NCI-H1092 treated with DMSO at 0.1 percent for 48 hours (cell line): ENCODE data around the gene VEGFA.
A peak's percentile ranks its signal among the peaks of the same experiment; 100 is the strongest.

Source experiments
- DNase-seq: peaks from one replicate; lab custom pipeline; 2025; lab: John Stamatoyannopoulos, UW

Gene VEGFA

DNA sequence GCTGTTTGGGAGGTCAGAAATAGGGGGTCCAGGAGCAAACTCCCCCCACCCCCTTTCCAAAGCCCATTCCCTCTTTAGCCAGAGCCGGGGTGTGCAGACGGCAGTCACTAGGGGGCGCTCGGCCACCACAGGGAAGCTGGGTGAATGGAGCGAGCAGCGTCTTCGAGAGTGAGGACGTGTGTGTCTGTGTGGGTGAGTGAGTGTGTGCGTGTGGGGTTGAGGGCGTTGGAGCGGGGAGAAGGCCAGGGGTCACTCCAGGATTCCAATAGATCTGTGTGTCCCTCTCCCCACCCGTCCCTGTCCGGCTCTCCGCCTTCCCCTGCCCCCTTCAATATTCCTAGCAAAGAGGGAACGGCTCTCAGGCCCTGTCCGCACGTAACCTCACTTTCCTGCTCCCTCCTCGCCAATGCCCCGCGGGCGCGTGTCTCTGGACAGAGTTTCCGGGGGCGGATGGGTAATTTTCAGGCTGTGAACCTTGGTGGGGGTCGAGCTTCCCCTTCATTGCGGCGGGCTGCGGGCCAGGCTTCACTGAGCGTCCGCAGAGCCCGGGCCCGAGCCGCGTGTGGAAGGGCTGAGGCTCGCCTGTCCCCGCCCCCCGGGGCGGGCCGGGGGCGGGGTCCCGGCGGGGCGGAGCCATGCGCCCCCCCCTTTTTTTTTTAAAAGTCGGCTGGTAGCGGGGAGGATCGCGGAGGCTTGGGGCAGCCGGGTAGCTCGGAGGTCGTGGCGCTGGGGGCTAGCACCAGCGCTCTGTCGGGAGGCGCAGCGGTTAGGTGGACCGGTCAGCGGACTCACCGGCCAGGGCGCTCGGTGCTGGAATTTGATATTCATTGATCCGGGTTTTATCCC, at the start of gene VEGFA:
Gene VEGFA (plus strand): TSS at position 686 of the 846 bp plus-strand sequence.
- peak; percentile 92 for DNase-seq

DNA sequence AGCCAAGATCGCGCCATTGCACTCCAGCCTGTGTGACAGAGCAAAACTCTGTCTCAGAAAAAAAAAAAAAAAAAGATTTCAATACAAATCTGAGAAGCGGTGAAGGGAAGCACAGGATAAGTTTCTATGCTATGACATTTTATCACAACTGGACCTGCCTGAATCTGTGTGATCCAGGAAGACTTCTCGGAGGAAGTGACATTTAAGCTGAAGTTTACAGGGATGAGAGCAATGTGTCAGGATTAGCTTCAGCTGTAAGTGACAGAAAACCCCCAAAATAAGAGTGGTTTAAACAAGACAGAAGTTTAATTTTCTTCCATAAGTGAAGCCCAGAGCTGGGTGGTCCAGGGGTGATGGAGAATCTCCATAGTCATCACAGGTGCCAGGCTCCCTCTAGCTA, 49.0 kb upstream of the VEGFA start:
- no peak for DNase-seq

DNA sequence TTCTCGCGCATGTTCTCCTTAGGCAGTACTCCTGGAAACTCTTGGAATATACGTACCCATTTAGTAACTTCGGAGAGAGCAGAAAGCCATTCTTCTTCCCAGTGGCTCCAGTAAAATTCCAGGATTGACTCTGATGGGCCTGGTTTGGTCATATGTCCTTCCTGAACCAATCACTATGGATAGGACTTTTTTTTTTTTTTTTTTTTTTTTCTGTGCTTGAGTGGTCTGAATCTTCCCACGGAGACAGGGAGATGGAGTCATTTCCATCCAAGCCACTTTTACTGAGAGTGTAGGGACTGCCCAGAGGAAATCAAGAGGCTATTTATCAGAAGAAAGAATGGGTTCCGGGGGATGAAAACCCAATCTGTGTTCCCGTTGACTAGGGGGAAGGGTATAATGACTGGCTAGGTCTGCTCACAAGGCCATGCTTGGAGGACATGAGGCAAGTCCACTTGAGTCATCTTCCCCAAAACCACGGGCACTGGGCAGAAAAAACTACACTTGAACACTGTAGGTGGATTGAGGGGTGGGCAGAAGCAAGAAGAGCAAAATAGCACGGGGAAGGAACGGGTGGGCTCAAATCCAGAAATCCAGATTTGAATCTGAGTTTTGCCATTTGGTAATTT, 47.0 kb upstream of the VEGFA start:
- DNase-seq: no peak

DNA sequence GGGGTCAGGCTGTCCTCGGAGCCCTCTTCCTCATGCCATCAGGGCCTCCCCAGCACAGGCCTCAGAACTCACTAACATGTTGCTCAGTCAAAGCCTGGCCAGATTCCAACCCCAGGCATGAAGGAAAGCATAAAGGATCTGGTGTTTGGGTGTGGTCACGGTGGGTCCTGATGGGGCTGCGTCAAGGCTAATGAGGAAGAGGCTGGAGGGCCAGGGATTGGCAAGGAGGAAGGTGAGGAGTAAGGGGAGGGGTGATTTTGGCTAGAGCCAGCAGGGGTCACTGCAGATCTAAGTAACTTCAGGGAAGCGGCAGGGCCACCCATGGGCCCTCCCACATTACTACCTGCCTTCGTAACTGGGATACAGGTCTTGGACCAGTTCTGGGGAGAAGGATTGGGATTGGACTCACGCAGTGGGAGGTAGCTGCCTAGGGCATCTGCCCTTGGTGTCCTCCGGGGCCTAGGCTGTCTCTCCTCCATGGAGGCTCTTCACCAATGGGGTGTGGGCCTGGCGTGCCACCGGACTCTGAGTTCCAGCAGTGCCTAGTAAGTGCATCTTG, 46.2 kb upstream of the VEGFA start:
- peak; percentile 30 for DNase-seq

DNA sequence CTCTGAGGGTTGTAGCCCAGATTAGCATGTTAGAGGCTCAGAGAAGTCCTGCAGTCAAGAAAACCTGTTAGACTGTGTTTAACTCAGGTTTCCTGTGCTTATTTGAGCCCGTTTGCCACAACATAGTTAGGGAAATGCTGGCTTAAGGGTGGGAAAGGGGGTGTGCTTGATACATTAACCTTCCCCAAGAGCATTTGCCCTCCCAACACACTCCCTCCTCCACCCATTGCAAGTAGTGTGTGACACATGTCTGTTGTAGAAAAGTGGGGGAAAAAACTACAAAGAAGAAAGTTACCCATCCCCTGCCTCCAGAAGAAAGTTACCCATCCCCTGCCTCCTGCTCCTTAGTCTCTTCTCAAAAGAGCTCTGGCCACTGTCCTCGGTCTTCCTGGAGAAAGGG, 45.7 kb upstream of the VEGFA start:
- DNase-seq: no peak

DNA sequence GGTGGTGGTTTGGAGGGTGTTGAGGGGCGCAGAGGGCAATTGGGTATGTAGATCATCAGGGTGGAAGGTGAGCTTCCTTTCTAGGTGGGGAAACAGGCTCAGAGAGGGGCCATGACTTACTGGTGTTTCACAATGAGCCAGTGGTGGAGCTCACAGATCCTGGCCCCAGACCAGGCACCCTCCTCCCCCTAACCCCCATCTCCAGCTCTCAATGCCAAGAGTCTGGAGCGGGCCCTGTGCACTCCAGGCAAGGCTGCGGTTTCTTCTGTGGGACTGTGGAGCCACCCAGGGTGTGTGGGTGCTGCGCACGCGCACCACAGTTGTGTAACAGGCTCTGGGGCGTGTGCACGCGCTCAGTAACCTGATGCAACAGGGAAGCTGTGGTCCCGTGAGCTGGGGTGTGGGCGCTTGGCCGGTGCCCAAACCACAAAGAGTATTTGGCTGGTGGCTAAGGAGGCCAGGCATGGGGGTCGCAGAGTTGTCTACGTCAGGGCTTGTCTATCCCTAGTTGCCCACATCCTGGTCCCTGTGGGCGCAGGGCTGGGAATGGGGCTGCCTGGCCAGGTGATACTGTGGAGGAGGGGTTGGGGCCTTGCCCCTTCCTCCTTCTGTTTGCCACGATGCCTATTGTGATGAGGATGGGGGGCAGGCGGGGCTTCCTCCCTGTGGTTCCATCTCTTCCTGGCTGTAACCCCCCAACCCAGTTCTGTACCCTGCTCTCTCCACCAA, 44.9 kb upstream of the VEGFA start:
- no peak for DNase-seq

DNA sequence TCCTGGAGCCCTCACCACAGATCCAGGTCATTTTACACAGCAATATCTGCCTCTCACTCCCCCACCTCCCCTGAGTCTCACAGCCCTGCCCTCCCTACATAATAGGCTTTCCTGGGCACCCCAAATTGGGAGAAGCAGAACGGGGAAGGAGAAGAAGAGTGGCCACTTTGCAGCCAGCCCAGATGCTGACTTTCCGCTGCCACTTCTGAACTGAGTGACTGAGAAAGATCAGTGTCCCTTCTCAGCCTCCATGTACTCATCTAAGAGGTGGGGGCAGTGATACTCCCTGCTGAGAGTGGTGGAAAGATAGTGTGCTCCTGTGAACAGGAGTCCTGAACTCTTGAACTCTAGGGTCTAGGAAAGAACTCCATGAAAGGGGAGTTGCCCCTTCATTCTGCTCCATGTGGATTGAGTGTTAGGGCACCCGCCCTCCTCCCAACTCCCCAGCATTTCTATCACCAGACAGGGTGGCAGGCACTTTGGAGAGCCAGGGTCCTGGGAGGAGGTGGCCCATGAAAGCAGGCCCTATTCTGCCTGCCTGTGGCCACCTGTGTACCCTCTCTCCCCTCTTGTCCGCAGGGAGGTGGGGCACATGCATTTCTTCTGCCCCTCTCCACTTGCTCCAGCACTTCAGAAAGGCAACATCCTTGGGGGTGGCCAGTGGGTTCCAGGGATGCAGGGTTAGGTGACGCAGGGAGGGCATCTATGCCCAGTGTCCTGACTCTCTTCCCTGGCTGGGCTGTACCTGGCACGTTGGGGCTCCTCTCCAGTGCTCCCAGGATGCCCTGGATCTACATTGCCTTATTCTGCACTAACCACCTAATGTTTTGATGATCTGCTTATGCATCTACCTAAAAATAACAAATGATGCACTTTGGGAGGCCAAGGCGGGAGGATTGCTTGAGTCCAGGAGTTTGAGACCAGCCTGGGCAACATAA, 44.1 kb upstream of the VEGFA start:
- DNase-seq: no peak

DNA sequence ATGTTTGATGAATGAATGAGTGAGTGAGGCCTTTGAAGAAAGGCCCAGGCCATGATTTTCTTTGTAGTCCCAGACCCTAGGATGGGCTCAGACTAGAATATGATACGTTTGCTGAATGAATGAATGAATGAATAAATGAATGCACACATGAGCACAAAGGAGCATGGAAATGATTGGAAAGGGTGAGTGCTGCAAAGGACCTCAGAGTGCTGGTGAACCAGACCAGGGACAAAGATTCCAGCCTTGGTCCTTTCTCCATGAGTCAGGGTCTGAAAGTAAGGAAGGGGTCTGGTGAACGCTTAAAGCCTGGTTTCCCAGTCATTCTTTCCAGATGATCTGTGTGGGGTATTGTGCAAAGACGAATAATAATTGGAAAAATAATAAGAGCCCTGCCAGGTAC, 42.4 kb upstream of the VEGFA start:
- no peak for DNase-seq

DNA sequence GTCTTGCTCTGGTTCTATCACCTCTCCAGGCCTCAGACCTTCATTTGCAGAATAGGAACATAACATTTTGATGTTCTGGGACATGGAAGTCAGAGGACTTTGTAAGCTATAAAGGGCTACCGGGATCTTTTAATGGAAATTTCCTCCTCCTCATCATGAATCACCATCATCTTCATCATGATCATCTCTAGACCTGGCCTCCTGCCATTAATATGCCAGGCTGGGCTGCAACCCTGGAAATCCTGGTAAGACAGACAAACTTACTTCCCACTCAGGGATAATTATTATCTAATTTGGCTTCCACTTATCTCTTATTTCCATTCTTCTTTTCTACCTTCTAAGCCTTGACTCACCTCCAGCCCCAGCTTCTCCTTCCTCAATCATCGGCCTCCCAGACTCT, 41.4 kb upstream of the VEGFA start:
- no peak for DNase-seq

DNA sequence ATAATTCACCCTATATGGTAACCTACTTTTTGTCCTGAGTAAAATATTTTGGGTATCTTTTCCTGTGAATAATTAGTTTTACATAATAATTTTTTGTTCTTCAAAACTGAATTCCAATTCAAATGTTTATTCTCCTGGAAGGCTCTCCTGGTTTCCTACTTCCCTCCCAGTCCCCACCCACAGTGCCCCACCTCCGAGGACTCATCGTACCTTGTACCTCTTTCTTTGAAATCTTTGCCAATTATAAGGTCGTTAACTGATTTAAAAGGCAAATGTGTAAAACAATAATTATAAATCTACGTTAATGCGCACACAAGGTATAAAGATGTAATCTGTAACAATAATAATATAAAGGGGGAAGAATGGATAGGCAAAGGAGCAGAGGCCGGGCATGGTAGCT, 40.5 kb upstream of the VEGFA start:
- DNase-seq: no peak

DNA sequence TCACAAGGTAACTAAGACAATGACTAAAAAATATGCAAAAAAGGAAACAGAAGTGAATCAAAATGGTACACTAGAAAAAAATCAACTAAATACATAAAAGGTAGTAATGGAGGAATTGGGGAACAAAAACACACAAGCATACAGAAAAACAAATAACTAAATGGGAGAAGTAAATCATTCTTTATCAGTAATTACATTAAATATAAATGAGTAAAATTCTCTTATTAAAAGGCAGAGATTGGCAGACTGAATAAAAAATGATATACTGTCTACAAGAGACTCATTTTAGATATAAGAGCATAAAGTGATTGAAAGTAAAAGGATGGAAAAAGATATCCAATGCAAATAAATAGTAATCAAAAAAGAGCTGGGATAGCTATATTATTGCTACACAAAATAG, 39.4 kb upstream of the VEGFA start:
- DNase-seq: no peak

DNA sequence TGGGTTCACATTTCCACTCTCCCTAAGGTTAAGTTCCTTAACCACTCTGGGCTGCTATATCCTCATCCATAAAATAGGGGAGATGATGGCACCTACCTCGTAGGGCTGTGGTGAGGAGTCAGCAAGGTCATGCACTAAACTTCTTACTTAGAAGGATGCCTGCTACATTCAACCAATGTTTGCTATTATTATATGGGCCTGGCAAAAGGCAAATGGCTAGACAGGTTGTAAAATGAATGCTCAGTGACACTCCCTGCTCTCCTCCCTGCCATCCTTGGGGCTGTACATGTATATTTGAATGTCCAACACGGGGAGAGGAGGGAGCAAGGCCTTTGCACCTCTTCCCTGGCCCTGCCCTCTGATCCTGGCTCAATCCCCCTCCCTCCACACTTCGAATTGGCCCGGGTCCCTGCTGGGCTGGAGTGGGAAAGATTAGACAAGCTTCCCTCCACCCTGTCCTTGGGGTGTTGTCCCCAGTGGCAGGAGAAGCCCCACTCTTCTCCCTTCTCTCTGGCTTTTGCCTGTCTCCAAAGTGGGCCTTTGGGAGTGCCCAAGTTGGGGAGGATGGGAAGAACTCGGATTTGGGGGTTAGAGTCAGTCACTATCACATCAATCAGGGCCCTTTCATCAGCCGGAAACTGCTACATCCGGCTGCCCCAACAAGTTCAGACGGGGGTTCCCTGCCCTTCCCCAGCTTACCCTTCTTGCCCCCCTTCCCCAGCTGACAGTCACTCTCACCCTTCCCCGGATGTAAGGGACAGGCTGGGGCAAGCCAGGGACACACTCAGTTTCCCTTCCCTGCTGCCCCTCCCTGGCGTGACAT, 36.3 kb upstream of the VEGFA start:
- no peak for DNase-seq

DNA sequence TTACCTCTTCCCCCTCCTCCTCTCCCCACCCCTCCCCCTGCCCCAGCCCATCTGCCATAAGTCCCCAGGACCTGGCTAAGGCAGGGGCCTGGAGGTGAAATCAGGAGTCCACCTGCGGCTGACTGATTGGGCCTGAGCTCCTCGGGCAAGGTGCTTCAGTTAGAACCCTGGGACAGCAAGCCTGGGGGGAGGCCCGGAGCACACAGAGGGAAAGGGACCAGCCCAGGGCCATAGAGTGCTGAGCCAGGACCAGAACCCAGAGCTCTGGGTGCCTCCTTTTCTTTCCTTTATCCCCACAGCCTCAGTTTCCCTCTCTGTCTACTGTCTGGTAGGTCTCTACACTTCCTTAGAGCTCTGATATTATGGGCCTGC, 35.7 kb upstream of the VEGFA start:
- DNase-seq: no peak

DNA sequence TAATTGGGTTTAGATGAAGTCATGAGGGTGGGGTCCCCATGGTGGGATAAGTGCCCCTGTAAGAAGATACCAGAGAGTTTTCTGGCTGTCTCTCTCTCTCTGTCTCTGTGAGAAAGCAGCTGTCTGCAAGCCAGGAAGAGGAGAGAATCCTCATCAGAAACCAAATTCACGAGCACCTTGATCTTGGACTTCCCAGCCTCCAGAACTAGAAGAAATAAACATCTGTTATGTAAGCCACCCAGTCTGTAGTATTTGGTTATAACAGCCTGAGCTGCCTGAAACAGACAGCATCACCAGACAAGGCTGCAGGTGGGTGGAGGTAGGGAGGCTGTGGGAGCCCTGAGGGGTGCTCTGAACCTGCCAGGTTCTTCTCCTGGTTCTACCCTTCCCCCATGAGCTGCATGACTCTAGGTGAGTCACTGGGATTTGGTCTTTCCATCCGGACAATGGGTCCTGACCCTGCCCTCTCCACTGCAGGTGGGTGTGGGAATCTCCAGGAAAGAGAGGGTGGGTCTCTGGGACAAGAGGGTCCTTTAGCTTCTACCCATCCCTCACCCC, 34.3 kb upstream of the VEGFA start:
- DNase-seq: no peak

DNA sequence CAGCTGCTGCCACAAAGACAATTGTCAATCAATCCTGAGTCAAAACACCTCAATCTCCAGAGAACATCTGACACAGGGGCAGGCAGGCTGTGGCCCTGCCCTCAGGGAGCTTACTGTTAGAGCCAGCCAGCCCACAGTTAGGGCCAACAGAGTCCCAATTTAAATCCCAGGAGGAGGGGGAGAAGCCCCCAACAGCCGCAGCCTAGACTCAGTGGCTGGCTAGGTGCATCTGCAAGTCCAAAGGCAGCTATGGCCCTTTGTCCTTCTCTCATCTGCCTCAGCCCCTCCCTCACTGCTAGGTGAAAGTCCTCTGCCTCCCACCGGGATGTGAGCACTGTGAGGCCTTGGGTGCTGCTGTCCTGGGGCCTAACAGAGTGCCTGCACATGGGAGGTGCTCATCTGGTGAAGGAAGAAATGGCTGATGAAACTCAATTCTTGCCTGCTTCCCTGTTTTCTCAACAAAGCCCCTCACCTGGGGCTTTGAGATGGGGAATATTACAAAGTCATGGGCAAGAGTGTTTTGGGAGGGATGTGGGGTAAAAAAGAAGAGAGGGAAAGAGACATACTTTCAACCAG, 33.7 kb upstream of the VEGFA start:
- DNase-seq: no peak

DNA sequence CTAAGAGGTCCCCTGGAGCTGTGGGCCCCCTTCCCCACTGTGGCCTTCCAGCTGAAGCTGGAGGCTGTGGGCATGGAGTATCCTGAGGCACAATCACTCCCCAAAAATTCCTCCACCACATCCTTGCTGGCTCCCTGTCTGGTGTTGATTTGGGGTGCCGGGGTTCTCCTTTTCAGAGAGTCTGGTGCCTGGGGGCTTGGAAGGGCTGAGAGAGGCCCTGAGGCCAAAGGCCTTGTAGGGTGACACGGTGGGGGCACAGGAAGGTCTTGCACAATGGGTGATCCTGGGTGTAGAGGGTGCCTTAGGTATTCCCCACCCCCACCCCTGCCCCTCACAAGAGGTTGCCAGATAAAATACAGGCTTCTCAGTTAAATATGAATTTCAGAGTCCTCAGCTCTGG, 33.2 kb upstream of the VEGFA start:
- no peak for DNase-seq

DNA sequence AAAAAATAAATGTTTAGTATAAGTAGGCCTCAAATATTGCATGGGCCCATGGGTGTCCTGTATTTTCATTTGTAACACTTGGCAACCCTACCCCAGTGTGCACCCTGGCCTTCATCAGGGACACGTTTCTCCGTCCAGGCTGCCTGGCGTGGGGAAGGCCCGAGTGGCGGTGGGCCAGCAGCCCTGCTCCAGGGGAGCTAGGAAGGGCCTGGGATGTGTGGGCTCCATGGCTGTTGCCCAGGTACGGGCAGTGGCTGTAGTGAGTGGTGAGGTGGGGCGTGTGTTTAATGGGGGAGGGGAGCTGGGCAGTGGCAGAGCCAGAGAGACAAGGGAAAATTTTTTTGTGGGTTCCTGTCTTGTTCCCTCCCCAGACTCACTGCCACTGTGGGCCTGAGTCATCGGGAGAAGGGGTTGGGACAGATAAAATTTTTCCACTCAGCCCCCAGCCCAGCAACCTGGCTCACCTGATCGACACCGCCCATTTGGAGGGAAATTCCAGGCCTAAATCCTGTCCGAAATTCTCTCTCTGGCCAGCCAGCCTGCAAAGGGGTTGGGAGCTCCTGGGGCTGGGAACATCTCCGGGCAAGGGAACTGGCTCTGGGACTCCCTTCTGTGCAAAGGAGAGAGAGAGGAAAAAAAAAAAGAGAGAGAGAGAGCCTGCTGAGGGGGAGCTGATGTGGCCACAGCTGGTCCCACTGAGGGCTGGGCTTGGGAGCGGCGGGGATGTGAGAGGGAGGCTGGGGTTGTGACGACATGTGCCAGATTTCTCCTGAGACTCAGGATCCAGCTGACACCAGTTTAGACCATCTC, 32.5 kb upstream of the VEGFA start:
- DNase-seq: no peak

DNA sequence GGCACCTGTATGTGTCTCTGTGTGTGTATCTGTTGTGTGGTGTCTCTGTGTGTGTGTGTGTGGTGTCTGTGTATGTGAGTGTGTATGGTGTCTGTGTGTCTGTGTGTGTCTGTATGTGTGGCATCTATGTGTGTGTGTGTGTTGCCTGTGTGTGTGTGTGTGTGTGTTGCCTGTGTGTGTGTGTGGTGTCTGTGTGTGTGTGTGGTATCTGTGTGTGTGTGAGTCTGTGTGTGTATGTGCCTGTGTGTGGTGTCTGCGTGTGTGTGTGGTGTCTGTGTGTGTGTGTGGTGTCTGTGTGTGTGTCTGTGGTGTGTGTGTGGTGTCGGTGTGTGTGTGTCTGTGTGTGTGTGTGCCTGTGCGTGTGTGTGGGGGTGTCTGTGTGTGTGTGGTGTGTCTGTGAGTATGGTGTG, 31.7 kb upstream of the VEGFA start:
- no peak for DNase-seq
